Measurements from ENCODE around the gene DHX38.
A peak's percentile ranks its signal among the peaks of the same experiment; 100 is the strongest.

DHX38 gene

DNA sequence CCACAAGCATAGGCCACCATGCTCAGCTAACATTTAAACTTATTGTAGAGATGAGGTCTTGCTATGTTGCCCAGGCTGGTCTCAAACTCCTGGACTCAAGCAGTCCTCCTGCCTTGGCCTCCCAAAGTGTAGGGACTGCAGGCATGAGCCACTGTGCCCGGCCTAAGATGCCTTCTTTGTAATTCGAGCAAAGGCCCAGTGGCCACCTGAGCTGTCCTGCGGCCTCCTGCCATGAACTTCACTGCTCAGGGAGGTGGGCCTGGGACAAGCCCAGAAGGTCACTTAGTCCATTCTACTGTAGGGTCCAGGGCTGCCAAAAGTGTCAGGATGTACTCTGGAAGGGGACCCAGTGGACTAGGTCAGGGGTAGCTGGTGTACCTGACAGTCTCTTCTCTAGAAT lies 30.5 kb downstream of the DHX38 start:
- Histone ChIP-seq H2AFZ (ENCODE audit: low read length) (no peak overlapping the region), H3K4me1 (ENCODE audit: insufficient read depth, low read length, poor library complexity, severe bottlenecking) (no peaks in the 10 kb centered on the region), H3K36me3 (ENCODE audit: insufficient read depth, low read length) (no peaks in the 10 kb centered on the region), H3K9me3 (ENCODE audit: insufficient read depth, low read depth, low read length) (no peaks in the 10 kb centered on the region), H3F3A (ENCODE audit: low read depth) (no peaks in the 10 kb centered on the region), H3K4me3 (ENCODE audit: low read length, poor library complexity, severe bottlenecking) (no peak overlapping the region), H3K27me3 (ENCODE audit: insufficient read depth, low read length, poor library complexity, severe bottlenecking) (no peaks in the 10 kb centered on the region), H3K79me2 (ENCODE audit: insufficient read depth, low read length) (no peaks in the 10 kb centered on the region), H4K20me1 (ENCODE audit: insufficient read depth, low read length, poor library complexity, severe bottlenecking) (no peaks in the 10 kb centered on the region), H3K9me2 (replicated peaks; ENCODE audit: low read depth, low read length) (no peaks in the 10 kb centered on the region), H3K9ac (ENCODE audit: low read depth, low read length, poor library complexity, severe bottlenecking) (no peak overlapping the region), H3K4me2 (ENCODE audit: low read depth, low read length, poor library complexity, severe bottlenecking) (no peak overlapping the region)
- TF ChIP-seq EZH2phosphoT487 (IDR thresholded peaks at IDR 0.05; ENCODE audit: borderline replicate concordance) = no peak
- TF ChIP-seq, protein P1, sequence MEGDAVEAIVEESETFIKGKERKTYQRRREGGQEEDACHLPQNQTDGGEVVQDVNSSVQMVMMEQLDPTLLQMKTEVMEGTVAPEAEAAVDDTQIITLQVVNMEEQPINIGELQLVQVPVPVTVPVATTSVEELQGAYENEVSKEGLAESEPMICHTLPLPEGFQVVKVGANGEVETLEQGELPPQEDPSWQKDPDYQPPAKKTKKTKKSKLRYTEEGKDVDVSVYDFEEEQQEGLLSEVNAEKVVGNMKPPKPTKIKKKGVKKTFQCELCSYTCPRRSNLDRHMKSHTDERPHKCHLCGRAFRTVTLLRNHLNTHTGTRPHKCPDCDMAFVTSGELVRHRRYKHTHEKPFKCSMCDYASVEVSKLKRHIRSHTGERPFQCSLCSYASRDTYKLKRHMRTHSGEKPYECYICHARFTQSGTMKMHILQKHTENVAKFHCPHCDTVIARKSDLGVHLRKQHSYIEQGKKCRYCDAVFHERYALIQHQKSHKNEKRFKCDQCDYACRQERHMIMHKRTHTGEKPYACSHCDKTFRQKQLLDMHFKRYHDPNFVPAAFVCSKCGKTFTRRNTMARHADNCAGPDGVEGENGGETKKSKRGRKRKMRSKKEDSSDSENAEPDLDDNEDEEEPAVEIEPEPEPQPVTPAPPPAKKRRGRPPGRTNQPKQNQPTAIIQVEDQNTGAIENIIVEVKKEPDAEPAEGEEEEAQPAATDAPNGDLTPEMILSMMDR (conservative IDR thresholded peaks at IDR 0.05; ENCODE audit: low read length) = no peak

- no peaks in the 10 kb centered on the region for H3K9me2 ChIP-seq (replicated peaks; ENCODE audit: low read depth, low read length)
- no peaks in the 10 kb centered on the region for H3K4me1 ChIP-seq (ENCODE audit: insufficient read depth, low read length, poor library complexity, severe bottlenecking)
- H4K20me1 ChIP-seq (ENCODE audit: insufficient read depth, low read length, poor library complexity, severe bottlenecking) = no peaks in the 10 kb centered on the region
- no peak overlapping the region for H3K9ac ChIP-seq (ENCODE audit: low read depth, low read length, poor library complexity, severe bottlenecking)
- no peaks in the 10 kb centered on the region for H3F3A ChIP-seq (ENCODE audit: low read depth)
- no peak overlapping the region; the same call in 1 of the 2 replicates for H2AFZ ChIP-seq (ENCODE audit: low read length)
- TF ChIP-seq, protein P1 (conservative IDR thresholded peaks at IDR 0.05; ENCODE audit: low read length) = peak; percentile 87
- no peak for TF ChIP-seq EZH2phosphoT487 (IDR thresholded peaks at IDR 0.05; ENCODE audit: borderline replicate concordance)
- H3K4me2 ChIP-seq (ENCODE audit: low read depth, low read length, poor library complexity, severe bottlenecking) = no peak overlapping the region
- H3K79me2 ChIP-seq (ENCODE audit: insufficient read depth, low read length) = no peaks in the 10 kb centered on the region
- no peaks in the 10 kb centered on the region for H3K36me3 ChIP-seq (ENCODE audit: insufficient read depth, low read length)
- H3K9me3 ChIP-seq (ENCODE audit: insufficient read depth, low read depth, low read length) = no peaks in the 10 kb centered on the region
- H3K4me3 ChIP-seq (ENCODE audit: low read length, poor library complexity, severe bottlenecking) = no peak overlapping the region
- H3K27me3 ChIP-seq (ENCODE audit: insufficient read depth, low read length, poor library complexity, severe bottlenecking) = no peaks in the 10 kb centered on the region
Observed at GRCh38 chr16:72124761-72125634, 31.4 kb downstream of the DHX38 start.

DNA sequence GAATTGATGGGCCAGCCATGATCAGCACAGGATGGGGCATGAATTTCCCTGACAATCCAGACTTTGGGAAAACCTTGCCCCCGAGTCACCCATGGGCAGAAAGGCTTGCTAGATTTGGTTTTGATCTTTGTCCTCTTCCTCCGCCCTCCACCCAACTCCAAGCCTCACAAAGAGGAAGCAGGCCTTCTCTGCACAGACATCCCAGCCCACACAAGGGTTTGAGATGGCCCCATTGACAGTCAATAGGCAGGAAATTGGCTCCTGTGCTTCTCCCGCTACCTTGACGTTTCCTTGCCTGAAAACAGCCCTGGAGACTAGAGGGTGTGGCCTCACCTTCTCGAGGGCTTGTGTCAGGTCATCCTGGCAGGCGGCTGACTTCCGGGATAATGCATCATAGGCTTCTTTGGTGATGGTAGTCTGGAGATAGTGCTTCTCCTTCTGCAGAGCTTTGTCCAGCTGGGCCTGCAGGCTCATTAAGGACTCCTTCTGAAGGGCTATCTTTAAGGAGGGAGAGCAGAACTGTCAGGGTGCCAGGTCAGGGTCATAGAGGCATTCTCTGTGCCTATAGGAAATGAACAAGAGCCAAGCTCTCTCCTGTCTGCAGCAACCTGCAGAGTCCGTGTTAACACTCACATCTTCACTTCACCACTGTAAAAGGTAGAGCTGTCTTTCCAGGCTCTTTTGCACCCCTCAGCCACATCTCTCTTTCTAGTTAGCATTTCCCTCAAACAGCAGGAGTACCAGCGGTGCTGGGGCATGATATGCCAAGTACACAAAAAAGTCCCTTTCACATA lies 32.2 kb downstream of the DHX38 start:
- Histone ChIP-seq H3K4me3 (ENCODE audit: low read length, poor library complexity, severe bottlenecking) (no peak overlapping the region), H3K9me2 (replicated peaks; ENCODE audit: low read depth, low read length) (no peaks in the 10 kb centered on the region), H3K9ac (ENCODE audit: low read depth, low read length, poor library complexity, severe bottlenecking) (no peak overlapping the region), H3K4me2 (ENCODE audit: low read depth, low read length, poor library complexity, severe bottlenecking) (no peak overlapping the region), H3F3A (ENCODE audit: low read depth) (no peaks in the 10 kb centered on the region), H3K27me3 (ENCODE audit: insufficient read depth, low read length, poor library complexity, severe bottlenecking) (no peaks in the 10 kb centered on the region), H3K36me3 (ENCODE audit: insufficient read depth, low read length) (no peaks in the 10 kb centered on the region), H2AFZ (ENCODE audit: low read length) (no peak overlapping the region), H4K20me1 (ENCODE audit: insufficient read depth, low read length, poor library complexity, severe bottlenecking) (no peaks in the 10 kb centered on the region), H3K79me2 (ENCODE audit: insufficient read depth, low read length) (no peaks in the 10 kb centered on the region), H3K4me1 (ENCODE audit: insufficient read depth, low read length, poor library complexity, severe bottlenecking) (no peaks in the 10 kb centered on the region), H3K9me3 (ENCODE audit: insufficient read depth, low read depth, low read length) (no peaks in the 10 kb centered on the region)
- TF ChIP-seq, protein P1 (conservative IDR thresholded peaks at IDR 0.05; ENCODE audit: low read length) = no peak
- TF ChIP-seq EZH2phosphoT487 (IDR thresholded peaks at IDR 0.05; ENCODE audit: borderline replicate concordance) = no peak

All from Loucy (cell line).